Measurements from ENCODE around the gene AMY2A. TPM values are rescaled to one million over a fixed set of nuclear protein-coding genes. Genes with fewer than 3 reads are reported as not detected.
"Not testable (repeated sequence)": the region's sequence is repeated elsewhere in the genome, so short reads cannot be mapped to it uniquely, and the experiment has no call there.

The AMY2A gene
- total RNA-seq (not detected), polyA plus RNA-seq (ENCODE audit: insufficient read depth in 1 of 8, insufficient read length in 8 of 8, low replicate concordance in 1 of 8) (under 1 TPM in 1 of 8 donors, not detected in 7; 0.16 TPM)
- long read RNA-seq, donor 1: 0 reads
- long read RNA-seq, donor 2: 0 reads
- long read RNA-seq, donor 3: 0 reads
- long read RNA-seq, donor 4: 0 reads
- long read RNA-seq, donor 5: 0 reads
- long read RNA-seq, donor 6: 0 reads
- long read RNA-seq, donor 7: 0 reads
- long read RNA-seq, donor 8: 0 reads
- long read RNA-seq, donor 9: 0 reads
- long read RNA-seq, donor 10: 0 reads
- long read RNA-seq, donor 11: 0 reads

DNA sequence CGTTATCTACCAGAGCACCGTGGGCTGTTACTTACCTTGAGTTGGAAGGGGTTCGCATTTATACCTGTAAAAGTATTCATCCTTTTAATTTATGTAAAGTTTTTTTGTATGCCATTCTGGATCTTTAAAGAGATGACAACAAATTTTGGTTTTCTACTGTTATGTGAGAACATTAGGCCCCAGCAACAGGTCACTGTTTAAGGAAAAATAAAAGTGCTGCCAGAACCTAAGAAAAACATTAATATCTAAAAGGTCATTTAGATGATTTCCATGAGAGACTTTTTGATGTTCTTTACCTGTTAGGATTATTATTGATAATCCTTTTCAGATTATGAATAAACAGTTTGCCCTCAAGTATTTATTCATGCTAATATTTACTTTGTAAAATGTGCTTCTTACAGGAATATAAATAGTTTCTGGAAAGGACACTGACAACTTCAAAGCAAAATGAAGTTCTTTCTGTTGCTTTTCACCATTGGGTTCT, at the start of gene AMY2A:
AMY2A (plus strand) TSS at position 434 of the 484 bp plus-strand sequence; CDS start at position 448, 14 bp downstream.
- no CpG with 5 or more reads among the region's 3 CpGs for WGBS (ENCODE audit: insufficient coverage)
- not testable (repeated sequence) for H3K27ac ChIP-seq (ENCODE audit: low read length); H3K4me1 ChIP-seq (ENCODE audit: control insufficient read depth, insufficient read depth, low read length); H3K4me3 ChIP-seq (ENCODE audit: low read length); H3K36me3 ChIP-seq (ENCODE audit: control insufficient read depth, insufficient read depth, low read length); H3K27me3 ChIP-seq (ENCODE audit: control insufficient read depth, insufficient read depth, low read length); DNase-seq; H3K9me3 ChIP-seq (replicated peaks; ENCODE audit: control insufficient read depth, low read depth, low read length)

DNA sequence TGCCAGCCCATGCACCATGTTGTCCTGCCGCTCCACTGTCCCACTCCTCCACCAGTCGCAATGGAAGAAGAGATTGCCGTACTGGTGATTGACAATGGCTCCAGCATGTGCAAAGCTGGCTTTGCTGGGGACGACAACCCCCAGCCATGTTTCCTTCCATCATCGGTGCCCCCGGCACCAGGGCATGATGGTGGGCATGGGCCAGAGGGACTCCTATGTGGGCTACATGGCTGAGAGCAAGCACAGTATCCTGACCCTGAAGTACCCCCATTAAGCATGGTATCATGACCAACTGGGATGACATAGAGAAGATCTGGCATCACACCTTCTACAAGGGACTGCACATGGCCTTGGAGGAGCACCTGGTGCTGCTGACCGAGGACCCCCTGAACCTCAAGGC, 47.7 kb upstream of the AMY2A start:
- DNase-seq: no peak
- H3K36me3 ChIP-seq (ENCODE audit: control insufficient read depth, insufficient read depth, low read length): no peaks in the 10 kb centered on the region
- WGBS (ENCODE audit: insufficient coverage): 98% methylated on average over 7 of the region's 7 CpGs
- H3K9me3 ChIP-seq (replicated peaks; ENCODE audit: control insufficient read depth, low read depth, low read length): no peaks in the 10 kb centered on the region
- no peak overlapping the region for H3K27ac ChIP-seq (ENCODE audit: low read length)
- no peaks in the 10 kb centered on the region for H3K4me1 ChIP-seq (ENCODE audit: control insufficient read depth, insufficient read depth, low read length)
- no peak overlapping the region for H3K4me3 ChIP-seq (ENCODE audit: low read length)
- no peaks in the 10 kb centered on the region for H3K27me3 ChIP-seq (ENCODE audit: control insufficient read depth, insufficient read depth, low read length)

DNA sequence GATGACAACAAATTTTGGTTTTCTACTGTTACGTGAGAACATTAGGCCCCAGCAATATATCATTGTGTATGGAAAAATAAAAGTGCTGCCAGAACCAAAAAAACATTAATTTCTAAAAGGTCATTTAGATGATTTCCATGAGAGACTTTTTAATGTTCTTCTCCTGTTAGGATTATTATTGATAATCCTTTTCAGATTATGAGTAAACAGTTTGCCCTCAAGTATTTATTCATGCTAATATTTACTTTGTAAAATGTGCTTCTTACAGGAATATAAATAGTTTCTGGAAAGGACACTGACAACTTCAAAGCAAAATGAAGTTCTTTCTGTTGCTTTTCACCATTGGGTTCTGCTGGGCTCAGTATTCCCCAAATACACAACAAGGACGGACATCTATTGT, 45.9 kb upstream of the AMY2A start, which contains the start of gene AMY2B:
AMY2B (plus strand) TSS at position 301 of the 400 bp plus-strand sequence; CDS start at position 315, 14 bp downstream.
- H3K9me3 ChIP-seq (replicated peaks; ENCODE audit: control insufficient read depth, low read depth, low read length); H3K27me3 ChIP-seq (ENCODE audit: control insufficient read depth, insufficient read depth, low read length); H3K4me3 ChIP-seq (ENCODE audit: low read length); H3K4me1 ChIP-seq (ENCODE audit: control insufficient read depth, insufficient read depth, low read length); DNase-seq; H3K27ac ChIP-seq (ENCODE audit: low read length); H3K36me3 ChIP-seq (ENCODE audit: control insufficient read depth, insufficient read depth, low read length): not testable (repeated sequence)
- WGBS (ENCODE audit: insufficient coverage): no CpG with 5 or more reads among the region's 2 CpGs

DNA sequence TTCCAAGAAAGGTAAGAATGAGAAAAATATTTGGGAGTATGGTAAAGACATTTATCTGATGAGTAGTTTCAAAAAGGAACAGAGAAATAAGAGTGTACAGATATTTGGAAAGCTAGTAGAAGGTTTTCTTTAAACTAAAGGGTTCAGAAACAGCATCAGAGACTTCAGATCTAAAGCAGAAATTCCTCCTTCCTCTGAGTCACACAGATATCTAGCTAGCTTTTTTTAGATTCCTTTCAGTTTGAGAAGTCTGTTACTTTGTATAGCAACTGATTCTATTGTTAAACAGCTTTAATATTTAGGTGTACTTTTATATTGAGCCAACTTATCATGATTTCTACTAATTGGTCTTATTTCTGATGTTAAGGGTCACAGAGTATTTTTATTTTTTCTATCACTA, 41.2 kb upstream of the AMY2A start:
- no peaks in the 10 kb centered on the region for H3K27me3 ChIP-seq (ENCODE audit: control insufficient read depth, insufficient read depth, low read length)
- no peaks in the 10 kb centered on the region for H3K9me3 ChIP-seq (replicated peaks; ENCODE audit: control insufficient read depth, low read depth, low read length)
- no peaks in the 10 kb centered on the region for H3K36me3 ChIP-seq (ENCODE audit: control insufficient read depth, insufficient read depth, low read length)
- no peak overlapping the region for H3K27ac ChIP-seq (ENCODE audit: low read length)
- no peak overlapping the region for H3K4me3 ChIP-seq (ENCODE audit: low read length)
- no peaks in the 10 kb centered on the region for H3K4me1 ChIP-seq (ENCODE audit: control insufficient read depth, insufficient read depth, low read length)
- peak; percentile 25 for DNase-seq

DNA sequence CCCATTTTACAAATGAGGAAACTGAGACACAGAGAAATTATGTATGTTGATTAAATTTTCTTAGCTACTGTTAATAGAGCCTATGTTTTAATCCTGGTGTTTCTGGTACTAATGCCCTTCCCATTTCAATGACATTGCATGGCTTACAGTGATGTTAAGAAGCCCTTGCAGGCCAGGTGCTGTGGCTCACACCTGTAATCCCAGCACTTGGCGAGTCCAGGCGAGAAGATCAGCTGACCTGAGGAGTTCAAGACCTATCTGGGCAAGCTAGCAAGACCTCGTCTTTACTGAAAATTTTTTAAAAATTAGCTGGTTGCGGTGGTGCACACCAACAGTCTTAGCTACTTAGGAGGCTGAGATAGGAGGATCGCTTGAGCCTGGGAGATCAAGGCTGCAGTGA, 40.4 kb upstream of the AMY2A start:
- not testable (repeated sequence) for H3K27me3 ChIP-seq (ENCODE audit: control insufficient read depth, insufficient read depth, low read length); H3K4me3 ChIP-seq (ENCODE audit: low read length); H3K9me3 ChIP-seq (replicated peaks; ENCODE audit: control insufficient read depth, low read depth, low read length); H3K27ac ChIP-seq (ENCODE audit: low read length); H3K36me3 ChIP-seq (ENCODE audit: control insufficient read depth, insufficient read depth, low read length); H3K4me1 ChIP-seq (ENCODE audit: control insufficient read depth, insufficient read depth, low read length); DNase-seq
- WGBS (ENCODE audit: insufficient coverage): no CpG with 5 or more reads among the region's 5 CpGs

DNA sequence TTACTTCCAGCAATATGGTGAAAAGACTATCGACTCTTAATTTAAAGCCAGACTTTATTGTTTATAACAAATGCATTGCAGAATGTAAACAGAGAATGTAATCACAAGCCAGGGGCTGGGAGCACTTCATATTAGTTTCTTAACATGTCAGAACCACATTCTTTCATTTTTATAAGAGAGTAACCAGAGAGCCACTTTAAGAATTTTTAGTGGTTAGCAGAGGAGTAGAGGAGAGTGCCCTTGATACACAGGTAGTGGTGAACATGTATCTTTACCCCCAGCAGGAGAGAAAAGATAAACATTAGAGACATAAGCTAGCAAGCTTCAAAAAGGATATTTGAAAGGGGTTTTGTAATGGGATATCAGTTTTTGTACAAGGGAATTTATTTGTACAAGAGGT, 34.8 kb upstream of the AMY2A start:
- H3K9me3 ChIP-seq (replicated peaks; ENCODE audit: control insufficient read depth, low read depth, low read length): no peaks in the 10 kb centered on the region
- H3K36me3 ChIP-seq (ENCODE audit: control insufficient read depth, insufficient read depth, low read length): no peaks in the 10 kb centered on the region
- DNase-seq: no peak
- no peak overlapping the region for H3K27ac ChIP-seq (ENCODE audit: low read length)
- no peaks in the 10 kb centered on the region for H3K4me1 ChIP-seq (ENCODE audit: control insufficient read depth, insufficient read depth, low read length)
- no peaks in the 10 kb centered on the region for H3K27me3 ChIP-seq (ENCODE audit: control insufficient read depth, insufficient read depth, low read length)
- WGBS (ENCODE audit: insufficient coverage): no CpG with 5 or more reads among the region's 1 CpG
- H3K4me3 ChIP-seq (ENCODE audit: low read length): no peak overlapping the region

DNA sequence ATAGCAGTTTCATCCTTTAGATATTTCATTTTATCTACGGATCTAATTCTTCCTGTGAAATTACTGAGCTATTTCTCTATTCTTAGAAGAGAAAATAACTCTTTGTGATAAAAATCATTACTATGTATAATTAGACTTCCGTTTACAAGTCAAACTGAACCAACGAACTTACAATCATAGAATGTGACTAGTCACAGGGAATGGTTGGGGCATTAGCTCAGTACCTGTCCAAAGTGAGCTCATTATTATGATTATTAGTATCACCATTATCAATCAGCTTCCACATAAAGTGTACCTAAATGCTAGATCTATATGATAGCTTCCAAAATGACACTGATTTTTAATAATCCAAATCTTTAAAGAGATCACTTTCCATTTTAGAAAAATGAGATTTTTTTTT, 33.3 kb upstream of the AMY2A start:
- H3K36me3 ChIP-seq (ENCODE audit: control insufficient read depth, insufficient read depth, low read length): no peaks in the 10 kb centered on the region
- no peak for DNase-seq
- H3K27me3 ChIP-seq (ENCODE audit: control insufficient read depth, insufficient read depth, low read length): no peaks in the 10 kb centered on the region
- no peaks in the 10 kb centered on the region for H3K4me1 ChIP-seq (ENCODE audit: control insufficient read depth, insufficient read depth, low read length)
- no peak overlapping the region for H3K4me3 ChIP-seq (ENCODE audit: low read length)
- WGBS (ENCODE audit: insufficient coverage): no CpG with 5 or more reads among the region's 3 CpGs
- no peak overlapping the region for H3K27ac ChIP-seq (ENCODE audit: low read length)
- peaks cover 7% of the 10 kb centered on the region for H3K9me3 ChIP-seq (replicated peaks; ENCODE audit: control insufficient read depth, low read depth, low read length)

DNA sequence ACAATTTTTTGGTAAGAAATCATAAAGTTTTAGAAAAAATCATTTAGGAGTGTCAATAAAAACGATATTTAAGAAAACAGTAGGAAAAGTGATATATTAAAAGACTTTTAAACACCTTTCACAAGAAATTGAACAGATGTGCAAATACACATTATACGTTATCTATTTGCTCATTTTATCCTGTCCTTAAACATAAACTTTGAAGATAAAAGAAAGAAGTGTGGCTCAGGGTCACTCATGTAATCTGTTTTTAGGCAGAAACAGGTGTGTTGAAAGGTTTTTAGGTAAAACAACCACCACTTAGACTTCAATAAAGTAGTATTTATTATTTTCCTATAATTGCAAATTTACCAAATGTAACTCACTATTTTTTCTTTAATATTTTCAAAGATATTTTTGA, 32.7 kb upstream of the AMY2A start:
- Histone ChIP-seq H3K9me3 (replicated peaks; ENCODE audit: control insufficient read depth, low read depth, low read length) (peaks cover 8% of the 10 kb centered on the region), H3K4me3 (ENCODE audit: low read length) (no peak overlapping the region), H3K27ac (ENCODE audit: low read length) (no peak overlapping the region), H3K36me3 (ENCODE audit: control insufficient read depth, insufficient read depth, low read length) (no peaks in the 10 kb centered on the region), H3K4me1 (ENCODE audit: control insufficient read depth, insufficient read depth, low read length) (no peaks in the 10 kb centered on the region), H3K27me3 (ENCODE audit: control insufficient read depth, insufficient read depth, low read length) (no peaks in the 10 kb centered on the region)
- no peak for DNase-seq
- WGBS (ENCODE audit: insufficient coverage): no CpG with 5 or more reads among the region's 2 CpGs

DNA sequence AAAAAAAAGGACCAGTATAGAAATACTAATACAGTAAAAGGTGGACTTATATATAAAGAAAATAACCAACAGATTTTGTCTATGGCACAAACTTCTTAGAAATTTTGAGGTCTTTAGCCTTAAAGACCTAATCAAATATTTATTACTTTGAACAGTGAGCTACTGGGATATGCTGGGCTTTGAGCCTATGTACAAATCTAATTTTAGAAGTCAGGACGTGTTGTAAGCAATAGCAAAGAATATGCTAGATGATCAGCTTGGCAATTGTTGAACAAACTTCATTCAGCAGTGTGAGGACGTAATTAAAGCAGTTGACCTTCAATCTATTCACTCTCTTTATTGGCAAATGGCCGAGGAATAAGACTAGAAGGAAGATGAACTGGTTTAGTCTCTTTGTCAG, 14.5 kb upstream of the AMY2A start:
- H3K27ac ChIP-seq (ENCODE audit: low read length); H3K4me1 ChIP-seq (ENCODE audit: control insufficient read depth, insufficient read depth, low read length); H3K36me3 ChIP-seq (ENCODE audit: control insufficient read depth, insufficient read depth, low read length); H3K9me3 ChIP-seq (replicated peaks; ENCODE audit: control insufficient read depth, low read depth, low read length); DNase-seq; H3K4me3 ChIP-seq (ENCODE audit: low read length); H3K27me3 ChIP-seq (ENCODE audit: control insufficient read depth, insufficient read depth, low read length): not testable (repeated sequence)
- no CpG with 5 or more reads among the region's 3 CpGs for WGBS (ENCODE audit: insufficient coverage)

DNA sequence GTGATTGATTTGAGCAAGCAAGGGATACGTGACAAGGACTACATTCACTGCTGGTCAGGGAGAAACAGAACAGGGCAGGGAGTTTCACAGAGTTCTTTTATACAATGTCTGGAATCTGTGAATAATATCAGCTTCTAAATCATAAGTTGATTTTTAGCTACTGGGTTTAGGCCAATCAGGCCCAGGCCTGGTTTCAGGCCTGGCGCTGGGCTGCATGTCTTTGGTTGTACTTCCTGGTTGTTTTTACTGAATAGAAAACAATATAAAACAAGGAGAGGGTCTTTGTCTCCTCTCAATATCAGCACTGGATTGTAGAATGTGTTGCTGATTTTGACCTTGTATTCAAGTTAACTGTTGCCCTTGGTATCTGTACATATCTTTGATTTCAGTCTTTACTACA, 865 bp upstream of the AMY2A start:
- no peak for DNase-seq
- peaks cover 2% of the 10 kb centered on the region for H3K9me3 ChIP-seq (replicated peaks; ENCODE audit: control insufficient read depth, low read depth, low read length)
- H3K27ac ChIP-seq (ENCODE audit: low read length): no peak overlapping the region
- no peaks in the 10 kb centered on the region for H3K4me1 ChIP-seq (ENCODE audit: control insufficient read depth, insufficient read depth, low read length)
- H3K27me3 ChIP-seq (ENCODE audit: control insufficient read depth, insufficient read depth, low read length): no peaks in the 10 kb centered on the region
- H3K4me3 ChIP-seq (ENCODE audit: low read length): no peak overlapping the region
- no peaks in the 10 kb centered on the region for H3K36me3 ChIP-seq (ENCODE audit: control insufficient read depth, insufficient read depth, low read length)
- WGBS (ENCODE audit: insufficient coverage): no CpG with 5 or more reads among the region's 2 CpGs

DNA sequence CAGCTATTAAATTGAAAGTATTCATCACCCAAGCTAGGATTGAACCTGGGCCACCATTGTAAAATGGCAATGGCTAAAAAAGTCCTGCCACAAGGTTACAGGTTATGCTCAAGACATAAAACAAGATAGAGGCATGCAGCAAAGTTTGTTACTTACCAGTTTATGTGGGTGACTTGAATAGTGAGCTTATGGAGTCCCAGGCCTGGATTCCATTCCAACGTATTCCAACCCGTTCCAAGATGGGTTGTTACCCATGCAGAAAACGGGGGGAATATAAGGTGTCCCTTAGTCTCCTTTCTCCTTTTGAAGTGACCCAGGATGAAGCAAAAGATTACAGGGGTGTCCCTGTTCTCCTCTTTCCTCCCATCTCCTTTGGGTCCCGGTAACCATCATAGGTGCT, 10.2 kb downstream of the AMY2A start:
- not testable (repeated sequence) for H3K27me3 ChIP-seq (ENCODE audit: control insufficient read depth, insufficient read depth, low read length); H3K27ac ChIP-seq (ENCODE audit: low read length); DNase-seq; H3K4me3 ChIP-seq (ENCODE audit: low read length); H3K36me3 ChIP-seq (ENCODE audit: control insufficient read depth, insufficient read depth, low read length); H3K4me1 ChIP-seq (ENCODE audit: control insufficient read depth, insufficient read depth, low read length); H3K9me3 ChIP-seq (replicated peaks; ENCODE audit: control insufficient read depth, low read depth, low read length)
- WGBS (ENCODE audit: insufficient coverage): no CpG with 5 or more reads among the region's 4 CpGs

Measured in muscle of leg (tissue), 16 donors.